COLO829 (cell line): ENCODE results near the gene RGS5.

Experiments
- DNase-seq: peaks from one replicate; pipeline ENCODE4 v3.0.0; 2012; ENCODE audit warnings: low spot score

RGS5 gene

DNA sequence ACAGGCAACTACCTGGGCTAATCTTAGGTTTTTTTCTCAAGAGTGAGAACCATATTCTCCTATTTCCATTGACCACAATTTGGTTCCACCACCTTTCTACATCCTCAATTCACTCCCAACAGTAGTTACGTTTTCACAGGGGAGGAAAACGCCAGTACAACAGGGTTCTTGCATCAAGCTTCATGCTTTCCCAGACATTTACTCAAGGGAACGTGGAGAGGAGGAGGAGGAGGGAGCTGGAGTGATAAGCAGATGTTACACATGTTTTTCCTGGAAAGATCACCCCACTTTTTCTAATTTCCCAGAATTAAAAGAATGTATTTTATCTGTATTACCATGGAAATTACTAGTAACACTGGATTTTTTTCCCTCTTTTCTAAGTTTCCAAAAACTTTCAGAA is 58.3 kb downstream of the RGS5 start:
- no peak for DNase-seq

DNA sequence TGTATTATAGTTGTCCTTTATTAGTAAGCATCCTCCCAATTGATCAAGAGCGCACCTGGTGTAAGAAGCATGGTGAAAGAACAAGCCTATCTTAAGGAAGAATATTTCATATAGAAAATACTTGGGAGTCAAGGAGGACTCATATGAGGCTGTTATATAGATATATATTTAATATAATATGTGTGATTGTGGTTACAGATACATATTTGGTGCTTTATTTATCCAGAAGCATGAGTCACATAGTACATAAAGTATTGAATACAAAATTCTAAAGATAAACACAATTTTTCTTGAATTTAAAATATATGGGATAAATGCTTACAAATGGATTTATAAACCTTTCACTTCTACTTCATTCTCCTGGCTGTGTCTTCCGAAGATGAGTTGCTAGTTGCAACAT is 60.6 kb downstream of the RGS5 start:
- DNase-seq: no peak

DNA sequence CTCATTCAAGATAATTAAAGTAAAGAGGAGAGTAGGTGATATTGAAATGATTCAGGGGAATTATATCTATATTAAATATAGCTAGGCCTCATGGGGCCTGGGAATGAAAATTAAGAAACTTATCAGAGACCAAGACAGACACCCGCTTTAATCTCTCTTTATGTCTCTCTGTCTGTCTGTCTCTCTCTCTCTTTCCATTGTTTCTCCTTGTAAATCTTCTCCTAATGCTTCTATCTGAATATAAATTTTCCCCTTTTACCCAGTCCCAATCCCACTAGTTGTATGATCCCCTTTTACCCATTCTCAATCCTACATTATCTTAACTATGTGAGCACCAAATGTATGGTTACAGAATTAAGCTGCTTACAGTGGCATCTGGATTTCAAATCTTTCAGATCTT is 61.2 kb downstream of the RGS5 start:
- no peak for DNase-seq

DNA sequence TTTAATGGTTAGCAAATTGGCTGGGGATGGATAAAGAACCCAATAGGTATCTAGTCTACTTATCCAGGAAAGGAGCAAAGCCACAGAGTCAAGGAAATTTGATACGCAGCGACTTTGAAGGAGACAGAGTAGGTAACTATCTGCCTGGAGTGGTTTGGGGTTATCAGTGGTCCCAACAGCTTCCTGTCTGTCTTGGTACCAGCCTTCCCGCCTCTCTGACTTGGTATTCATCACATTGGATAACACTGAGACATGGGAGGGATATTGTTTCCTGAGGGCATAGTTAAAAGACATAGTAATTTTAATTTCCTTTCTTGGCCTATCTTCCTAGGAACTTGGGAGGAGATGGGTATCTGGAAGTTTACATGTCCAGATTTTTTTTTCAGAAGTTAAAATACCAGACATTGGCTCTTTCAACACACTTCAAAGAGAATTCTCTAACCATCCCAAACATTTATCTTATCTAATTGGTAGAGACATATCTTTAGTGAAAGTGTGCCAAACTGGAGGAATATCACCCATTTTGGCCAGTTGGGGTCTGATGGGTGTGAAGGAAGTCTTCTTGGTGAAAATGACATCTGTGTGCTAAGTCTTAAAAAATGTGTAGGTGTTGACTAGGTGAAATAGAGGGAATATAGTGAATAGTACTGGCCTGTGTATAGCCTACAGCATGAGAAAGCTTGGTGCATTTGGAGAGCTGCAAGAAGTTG is 65.0 kb downstream of the RGS5 start:
- DNase-seq: no peak

DNA sequence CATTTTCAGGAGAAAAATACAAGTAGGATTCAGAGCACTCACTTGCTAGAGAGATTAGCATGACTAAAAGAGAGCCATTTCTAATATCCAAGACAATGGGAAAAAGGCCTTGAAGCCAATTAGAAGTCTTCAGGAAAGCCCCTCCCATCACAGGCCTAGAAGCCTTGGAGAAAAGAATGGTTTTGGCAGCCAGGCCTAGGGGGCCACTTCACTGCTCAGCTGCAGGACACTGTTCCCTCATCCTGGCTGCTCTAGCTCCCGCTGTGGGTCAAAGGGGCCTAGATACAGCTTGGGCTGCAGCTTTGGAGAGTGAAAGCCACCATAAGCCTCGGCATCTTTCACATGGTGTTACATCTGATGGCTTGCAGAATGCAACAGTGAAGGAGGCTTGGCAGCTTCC is 70.7 kb downstream of the RGS5 start:
- DNase-seq: no peak

DNA sequence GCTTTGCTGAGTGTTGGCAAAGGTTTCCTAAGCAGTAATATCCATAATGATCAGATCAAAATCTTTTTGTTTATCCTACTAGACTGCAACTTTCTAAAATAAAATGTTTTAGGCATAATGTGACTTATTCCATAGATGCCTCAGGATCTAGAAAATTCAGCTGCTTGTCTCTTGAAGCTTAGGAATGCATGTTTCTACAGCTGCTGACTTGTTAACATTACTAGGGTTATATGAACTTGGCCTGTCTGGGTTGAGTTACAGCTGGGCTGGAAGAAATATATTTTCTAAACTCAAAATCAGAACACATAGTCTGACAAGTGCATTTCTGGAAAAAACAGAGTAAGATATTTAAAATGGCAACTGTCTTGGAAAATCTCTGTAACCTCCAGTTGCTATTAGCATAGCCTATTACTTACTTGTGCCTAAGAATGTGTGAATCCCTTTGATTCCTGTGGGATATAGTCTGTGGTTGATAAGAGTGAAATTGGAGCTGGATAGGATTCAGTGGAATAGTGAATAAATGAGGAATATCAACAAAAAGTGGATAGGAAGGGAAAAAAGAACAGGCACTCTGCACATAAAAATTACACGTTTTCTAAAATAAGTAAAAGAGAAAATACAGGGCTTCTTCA is 72.4 kb downstream of the RGS5 start:
- DNase-seq: no peak

DNA sequence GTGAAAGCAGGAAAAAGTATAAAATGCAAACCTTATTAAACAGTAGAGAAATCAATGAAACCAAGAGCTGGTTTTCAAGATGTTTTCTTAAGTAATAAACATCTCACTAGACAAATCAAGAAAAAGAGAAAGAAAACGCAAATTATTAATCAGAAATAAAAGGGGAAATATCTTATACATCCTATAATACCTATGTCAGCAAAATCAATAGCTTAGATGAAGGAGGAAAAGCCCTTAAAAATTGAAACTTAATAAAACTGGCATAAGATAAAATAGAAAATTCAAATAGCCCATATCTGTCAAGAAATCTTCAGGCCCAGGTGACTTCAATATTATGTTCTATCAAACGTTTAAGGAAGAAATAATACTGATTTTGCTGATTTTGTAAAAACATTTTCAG is 74.4 kb downstream of the RGS5 start:
- DNase-seq: no peak

DNA sequence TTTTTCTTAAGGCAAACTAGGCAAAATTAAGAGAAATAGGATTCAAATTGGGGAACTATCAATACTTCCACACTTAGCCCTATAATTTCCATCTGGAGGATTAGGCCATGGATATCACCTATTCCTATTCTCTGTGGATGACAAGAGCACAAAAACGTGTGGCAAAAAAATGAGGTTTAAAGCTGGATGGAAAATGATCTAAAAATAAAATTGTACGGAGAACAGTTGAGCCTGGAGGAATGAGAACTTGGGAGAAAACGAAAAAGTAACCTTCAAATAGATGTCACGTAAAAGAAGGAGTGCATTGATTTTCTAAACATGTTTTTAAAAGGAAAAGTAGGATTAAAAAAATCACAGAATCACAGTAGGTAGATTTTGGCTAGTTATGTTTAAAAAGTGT is 77.9 kb downstream of the RGS5 start:
- no peak for DNase-seq

DNA sequence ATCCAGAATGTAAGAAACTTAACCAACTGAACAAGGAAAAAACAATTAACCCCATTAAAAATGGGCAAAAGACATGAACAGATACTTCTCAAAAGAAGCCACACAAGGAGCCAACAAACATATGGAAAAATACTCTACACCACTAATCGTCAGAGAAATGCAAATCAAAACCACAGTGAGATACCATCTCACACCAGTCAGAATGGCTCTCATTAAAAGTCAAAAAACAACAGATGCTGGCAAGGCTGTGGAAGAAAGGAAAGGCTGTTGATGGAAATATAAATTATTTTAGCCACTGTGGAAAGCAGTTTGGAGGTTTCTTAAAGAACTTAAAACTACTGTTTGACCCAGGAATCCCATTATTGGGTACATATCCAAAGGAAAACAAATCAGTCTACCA is 82.3 kb downstream of the RGS5 start:
- no peak for DNase-seq

DNA sequence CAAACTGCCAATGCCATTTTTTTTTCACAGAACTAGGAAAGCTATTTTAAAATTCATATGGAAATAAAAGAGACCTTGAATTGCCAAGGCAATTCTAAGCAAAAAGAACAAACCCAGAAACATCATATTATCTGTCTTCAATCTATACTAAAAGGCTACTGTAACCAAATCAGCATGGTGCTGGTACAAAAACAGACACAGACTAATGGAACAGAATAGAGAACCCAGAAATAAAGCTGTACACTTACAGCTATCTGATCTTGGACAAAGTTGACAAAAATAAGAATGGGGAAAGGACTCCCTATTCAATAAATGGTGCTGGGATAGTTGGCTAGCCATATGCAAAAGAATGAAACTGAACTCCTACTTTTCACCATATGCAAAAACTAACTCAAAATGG is 83.0 kb downstream of the RGS5 start:
- DNase-seq: no peak

DNA sequence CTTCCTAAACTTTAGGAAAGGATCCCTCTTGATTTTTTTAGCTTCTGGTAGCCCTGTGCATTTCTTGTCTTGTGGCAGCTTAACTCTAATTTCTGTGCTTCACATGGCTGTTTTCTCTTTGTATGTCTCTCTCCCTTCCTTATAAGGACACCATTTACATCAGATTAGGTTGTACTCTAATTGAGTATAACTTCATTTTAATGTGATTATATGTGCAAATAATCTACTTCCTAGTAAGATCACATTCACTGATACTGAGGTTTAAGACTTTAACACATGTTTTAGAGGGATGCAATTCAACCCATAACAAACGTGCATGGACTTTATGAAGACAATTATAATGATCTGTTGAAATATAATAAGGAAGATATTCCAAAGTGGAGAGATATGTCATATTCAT is 86.8 kb downstream of the RGS5 start:
- no peak for DNase-seq

DNA sequence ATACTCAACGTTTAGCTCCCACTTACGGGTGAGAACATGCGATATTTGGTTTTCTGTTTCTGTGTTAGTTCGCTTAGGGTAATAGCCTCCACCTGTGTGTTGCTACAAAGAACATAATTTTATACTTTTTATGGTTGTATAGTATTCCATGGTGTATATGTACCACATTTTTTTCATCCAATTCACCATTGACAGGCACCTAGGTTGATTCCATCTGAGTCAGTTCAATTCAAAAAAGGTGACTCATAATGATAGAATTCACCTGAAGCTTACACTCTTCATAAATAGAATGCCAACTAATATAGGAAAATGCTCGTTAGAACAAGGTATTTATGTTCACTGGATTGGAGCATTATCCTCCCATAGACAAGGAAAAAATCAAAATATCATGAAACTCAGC is 95.1 kb downstream of the RGS5 start:
- DNase-seq: no peak

DNA sequence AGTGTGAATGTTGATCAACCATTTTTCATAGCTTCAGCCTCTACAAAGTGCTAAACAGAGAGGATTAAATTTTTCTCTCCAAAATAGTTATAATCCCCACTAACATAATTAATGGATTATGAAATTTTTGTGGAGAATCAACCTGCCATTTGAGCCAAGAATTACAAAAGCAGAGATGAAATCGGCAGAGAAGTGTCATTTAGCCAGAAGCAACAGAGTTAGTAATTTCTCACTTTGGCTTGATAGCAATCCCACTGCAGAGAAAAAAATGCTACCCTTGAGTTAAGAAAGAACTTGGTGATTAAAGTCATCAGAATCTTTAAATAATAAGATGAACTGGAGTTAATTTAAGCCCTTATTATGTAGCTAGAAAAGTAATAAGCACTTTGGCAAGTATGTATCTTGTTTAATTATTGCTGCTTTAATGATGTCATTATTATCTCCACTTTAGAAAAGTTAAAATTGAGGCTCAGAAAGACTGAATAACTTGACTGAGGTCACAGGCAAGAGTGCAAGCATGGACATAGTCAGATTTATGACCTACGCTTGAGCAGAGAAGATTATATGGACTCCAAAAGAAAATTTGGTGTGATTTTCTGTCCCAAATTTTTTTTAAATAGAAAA is 96.2 kb downstream of the RGS5 start:
- no peak for DNase-seq

DNA sequence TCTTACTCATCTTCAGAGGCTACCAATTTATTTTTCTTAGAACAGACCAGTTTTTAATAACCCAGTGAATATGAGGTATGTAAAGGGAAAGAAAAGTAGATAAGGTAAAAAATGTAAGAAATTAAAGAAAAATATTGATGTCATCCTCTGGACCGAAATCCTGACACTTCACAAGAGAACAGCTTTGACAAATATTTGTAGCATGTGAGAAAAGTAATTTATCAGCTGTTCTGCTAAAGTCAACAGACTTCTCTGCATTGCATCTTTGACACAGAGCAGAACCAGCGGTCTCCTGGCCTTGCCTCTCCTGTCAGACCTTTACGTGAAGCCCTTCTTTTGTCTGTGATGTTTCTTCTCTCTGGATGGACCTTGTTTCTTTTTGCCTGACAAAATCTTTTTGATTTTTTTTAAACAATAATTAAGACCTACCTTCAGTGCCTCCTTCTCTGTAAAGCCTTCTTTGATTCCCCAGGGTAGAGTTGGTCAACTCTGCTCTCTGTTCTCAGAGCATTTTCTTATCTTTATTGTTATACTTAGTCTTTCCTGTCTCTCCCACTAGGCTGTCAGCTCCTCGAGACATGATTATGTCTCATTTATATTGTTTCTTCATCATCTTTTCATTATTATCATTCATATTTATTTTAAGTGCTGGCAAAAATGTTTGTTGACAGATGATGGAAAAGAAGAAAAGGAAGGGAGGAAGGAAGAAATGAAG is 98.2 kb downstream of the RGS5 start:
- DNase-seq: no peak

DNA sequence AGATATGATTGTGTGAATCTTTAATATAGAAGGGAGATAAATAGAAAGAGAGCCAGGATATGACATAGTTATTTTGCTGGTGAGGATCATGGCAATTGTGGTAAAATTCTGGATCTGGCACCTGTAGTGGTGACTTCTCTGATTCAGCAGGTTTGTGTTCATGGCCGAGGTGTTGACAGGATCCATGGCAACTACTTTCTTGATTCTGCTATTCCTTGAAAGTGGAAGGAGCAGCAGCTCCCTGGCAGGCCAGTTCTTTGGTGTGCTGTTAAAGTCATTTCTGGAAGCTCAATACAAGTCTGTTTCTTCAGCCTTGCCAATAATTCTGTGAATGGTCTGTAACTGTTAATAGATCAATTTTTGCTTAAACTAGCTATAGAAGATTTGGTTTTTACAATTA is 100.1 kb downstream of the RGS5 start:
- no peak for DNase-seq

DNA sequence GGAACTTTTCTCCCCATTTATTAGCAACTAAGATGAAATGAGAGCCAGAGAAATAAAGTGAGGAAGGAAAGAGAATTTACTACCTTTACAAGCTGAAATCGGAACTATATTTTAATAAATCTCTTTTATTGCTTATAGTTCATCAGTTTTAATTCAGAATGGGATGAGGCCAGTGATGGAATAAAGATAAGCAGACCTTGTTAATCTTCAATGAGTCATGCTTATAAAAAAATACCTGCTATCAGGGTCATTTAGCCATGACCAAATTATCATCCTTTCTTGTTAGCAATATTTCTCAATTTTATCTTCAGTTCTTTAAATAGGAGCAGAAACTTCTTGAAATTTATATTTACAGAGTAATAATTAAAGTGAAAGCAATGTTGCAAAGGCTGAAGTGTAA is 107.5 kb downstream of the RGS5 start:
- no peak for DNase-seq

DNA sequence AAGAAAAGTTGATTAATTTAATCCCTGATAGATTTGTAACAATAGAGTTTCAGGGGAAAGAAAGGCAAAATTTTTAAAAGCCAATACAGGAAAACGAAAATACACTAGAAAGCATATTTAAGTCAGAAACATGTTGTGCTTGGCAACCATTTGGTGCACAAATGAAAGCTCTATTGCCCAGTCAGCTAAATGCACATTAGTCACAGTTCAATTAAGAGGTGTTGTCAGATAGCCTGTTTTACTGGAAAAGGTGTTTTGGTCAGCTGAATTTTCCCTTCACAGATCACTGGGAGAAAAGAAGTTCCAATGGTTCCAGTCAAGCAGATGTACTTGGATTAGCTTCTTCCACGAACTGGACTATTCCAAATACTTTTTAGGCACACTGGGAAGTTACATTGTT is 108.1 kb downstream of the RGS5 start:
- no peak for DNase-seq

DNA sequence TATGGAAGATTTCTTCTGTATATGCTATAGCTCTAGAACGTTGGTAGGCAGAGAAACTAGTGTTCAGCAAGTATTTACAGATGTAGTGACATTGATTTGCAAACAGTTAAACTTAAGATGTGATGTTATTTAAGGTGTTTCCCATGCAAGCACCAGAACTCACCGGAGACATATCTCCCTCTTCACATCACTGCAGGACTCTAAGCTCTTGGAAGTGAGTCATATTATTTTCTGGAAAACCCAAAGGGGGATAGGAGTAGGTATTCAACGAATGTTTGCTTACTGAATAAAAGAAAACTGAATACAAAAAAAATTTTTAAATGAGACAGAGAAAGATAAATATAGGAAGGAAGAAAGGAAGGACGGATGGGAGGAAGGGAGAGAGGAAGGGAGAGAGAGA is 108.5 kb downstream of the RGS5 start:
- no peak for DNase-seq

DNA sequence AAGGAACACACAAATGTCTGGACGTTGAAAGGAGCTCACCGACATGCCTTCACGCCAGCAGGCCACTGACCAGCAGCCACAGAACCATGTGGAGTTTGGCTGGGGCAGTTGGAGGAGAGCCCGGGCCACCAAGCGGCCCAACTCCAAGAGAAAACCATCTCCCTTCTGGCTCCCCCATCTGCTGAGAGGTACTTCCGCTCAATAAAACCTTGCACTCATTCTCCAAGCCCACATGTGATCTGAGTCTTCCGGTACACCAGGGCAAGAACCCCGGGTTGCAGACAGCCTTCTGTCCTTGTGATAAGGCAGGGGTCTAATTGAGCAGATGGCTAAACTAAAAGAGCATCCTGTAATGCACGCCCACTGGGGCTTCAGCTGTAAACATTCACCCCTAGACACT is 109.1 kb downstream of the RGS5 start:
- no peak for DNase-seq

DNA sequence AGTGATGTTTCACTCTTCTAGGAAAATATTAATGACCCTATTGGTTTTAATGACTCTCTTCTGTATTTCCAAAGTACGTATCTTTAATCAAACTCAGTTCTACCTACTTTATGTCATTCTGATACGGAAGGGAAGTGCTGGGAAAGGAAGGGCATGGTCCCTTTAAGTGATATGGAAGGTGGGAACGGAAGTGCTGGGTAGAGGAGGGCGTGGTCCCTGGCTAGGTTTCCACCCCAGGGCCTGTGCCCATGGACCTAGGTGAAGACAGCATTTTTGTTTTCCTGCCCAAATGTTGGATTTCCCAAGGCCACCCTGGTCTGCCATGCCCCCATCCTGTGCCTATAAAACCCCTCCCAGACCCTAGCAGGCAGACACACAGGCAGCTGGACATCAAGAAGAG is 109.5 kb downstream of the RGS5 start:
- no peak for DNase-seq
